NCI-H1048 (cell line): ENCODE measurements around the gene POLD1.
"Not testable (repeated sequence)": the region's sequence is repeated elsewhere in the genome, so short reads cannot be mapped to it uniquely, and the experiment has no call there.

Experiments used
- DNase-seq: peaks from one replicate; lab custom pipeline; 2025; lab: John Stamatoyannopoulos, UW

POLD1 gene

GRCh38 chr19:50435627-50436026 lies 51.5 kb downstream of the POLD1 start:
- no peak for DNase-seq

- DNase-seq: no peak
These were observed 53.8 kb downstream of the POLD1 start for GRCh38 chr19:50437862-50438449.

DNA sequence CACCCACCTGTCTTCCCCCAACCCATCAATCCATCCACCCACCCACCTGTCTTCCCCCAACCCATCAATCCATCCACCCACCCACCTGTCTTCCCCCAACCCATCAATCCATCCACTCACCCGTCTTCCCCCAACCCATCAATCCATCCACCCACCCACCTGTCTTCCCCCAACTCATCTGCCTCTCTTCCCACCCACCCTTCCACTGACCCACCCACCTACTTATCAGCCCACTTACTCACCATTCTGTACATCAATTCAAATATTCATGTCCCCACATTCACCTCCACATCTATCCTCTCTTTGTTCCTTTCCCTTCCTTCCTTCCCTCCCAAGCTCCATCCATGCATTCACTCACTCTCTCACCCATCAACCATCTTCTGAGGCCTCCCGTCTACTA lies 55.0 kb downstream of the POLD1 start:
- DNase-seq: not testable (repeated sequence)

GRCh38 chr19:50444059-50444458 lies 59.9 kb downstream of the POLD1 start:
- DNase-seq: no peak

GRCh38 chr19:50447053-50447452 lies 62.9 kb downstream of the POLD1 start:
- DNase-seq: no peak

DNA sequence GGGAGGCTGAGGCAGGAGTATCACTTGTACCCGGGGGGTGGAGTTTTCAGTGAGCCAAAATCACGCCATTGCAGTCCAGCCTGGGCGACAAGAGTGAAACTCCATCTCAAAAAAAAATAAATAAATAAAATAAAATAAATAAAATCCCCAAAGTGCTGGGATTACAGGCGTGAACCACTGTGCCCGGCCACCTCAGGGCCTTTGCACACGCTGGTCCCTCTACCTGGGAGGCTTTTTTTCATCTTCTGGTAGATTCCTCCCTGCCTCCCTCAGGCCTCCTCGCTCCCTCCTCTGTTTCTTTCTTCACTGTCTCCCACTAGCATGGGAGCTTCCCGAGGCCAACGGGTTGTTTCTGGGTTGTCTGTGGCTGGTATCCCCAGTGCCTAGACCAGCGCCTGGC lies 63.6 kb downstream of the POLD1 start:
- no peak for DNase-seq

- DNase-seq: no peak
These were observed 65.2 kb downstream of the POLD1 start for GRCh38 chr19:50449236-50449899.

DNA sequence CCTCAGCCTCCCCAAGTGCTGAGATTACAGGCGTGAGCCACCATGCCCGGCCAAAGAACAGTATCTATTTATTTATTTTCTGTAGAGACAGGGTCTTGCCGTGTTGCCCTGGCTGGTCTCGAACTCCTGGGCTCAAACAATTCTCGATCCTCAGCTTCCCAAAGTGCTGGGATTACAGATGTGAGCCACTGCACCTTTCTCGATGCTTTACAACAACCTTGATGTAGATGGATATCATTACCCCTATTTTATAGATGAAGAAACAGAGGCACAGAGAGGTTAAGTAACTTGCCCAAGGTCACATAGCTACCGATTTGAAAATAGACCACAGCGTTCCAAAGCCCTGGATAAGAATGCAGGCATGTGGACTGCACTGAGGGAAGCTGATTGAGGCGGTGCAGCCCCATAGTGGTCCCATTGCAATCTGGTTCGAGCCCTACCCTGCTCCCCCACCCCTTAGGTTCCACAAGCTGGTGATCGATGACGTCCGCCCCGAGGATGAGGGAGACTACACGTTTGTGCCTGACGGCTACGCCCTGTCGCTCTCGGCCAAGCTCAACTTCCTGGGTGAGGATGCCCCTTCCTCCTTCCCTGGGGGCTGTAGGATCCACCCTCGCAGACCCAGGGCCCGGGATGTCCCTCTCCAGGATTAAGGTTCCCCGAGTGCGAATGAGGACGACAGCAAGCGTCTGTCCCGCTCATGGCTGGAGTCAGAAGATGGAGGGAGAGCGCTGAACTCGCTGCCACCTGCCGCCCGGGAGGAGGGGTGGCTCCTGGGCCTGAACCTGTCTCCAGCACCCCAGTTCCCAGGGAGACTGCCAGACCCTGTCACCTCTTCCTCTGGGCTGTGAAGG lies 66.4 kb downstream of the POLD1 start:
- no peak for DNase-seq

DNA sequence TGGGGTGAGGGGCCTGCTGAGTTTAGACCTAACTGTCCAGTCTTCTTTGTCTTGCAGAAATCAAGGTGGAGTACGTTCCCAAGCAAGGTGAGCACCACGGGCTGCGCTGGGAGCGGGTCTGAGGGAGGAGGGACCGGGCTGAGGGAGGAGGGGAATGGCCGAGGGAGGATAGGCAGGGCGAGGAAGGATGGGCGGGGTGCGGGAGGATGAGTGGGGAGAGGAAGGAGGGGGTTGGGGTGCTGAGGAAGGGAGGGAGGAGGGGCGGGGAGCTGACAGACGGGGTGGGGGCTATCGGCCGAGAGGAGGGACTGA lies 67.0 kb downstream of the POLD1 start:
- DNase-seq: no peak

DNA sequence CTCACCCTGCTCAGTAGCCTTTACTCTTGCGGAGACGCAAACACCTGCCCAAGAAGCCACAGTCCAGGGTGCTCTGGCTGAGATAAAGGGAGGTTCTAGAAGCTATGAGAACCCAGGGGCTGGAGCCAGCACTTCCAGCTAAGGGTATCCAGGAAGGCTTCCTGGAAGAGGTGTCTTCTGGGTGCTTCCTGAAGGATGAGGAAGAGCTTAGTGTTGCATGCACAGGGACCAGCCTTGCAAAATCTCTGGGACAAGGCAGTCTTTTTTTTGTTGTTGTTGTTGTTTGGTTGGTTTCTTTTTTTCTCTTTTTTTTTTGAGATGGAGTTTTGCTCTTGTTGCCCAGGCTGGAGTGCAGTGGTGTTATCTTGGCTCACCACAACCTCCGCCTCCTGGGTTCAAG lies 69.1 kb downstream of the POLD1 start:
- no peak for DNase-seq

GRCh38 chr19:50455992-50456391 lies 71.8 kb downstream of the POLD1 start:
- no peak for DNase-seq

DNA sequence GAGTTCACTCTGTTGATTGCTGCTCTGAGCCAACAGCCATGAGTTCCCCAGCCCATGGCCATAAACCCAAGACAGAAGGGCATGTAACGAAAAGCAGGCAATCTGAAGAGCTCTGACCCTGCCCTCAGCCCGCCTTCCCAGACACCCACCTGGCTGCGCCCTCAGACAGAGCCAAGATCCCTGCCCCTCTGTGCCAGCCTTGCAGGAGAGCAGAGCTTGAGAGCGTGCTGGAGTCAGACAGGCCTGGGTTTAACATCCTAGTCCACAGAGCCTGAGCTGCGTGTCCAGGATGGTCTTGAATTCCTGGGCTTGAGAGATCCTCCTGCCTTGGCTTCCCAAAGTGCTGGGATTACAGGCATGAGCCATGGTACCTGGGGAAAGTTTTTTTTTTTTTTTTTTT lies 73.2 kb downstream of the POLD1 start:
- DNase-seq: no peak

DNA sequence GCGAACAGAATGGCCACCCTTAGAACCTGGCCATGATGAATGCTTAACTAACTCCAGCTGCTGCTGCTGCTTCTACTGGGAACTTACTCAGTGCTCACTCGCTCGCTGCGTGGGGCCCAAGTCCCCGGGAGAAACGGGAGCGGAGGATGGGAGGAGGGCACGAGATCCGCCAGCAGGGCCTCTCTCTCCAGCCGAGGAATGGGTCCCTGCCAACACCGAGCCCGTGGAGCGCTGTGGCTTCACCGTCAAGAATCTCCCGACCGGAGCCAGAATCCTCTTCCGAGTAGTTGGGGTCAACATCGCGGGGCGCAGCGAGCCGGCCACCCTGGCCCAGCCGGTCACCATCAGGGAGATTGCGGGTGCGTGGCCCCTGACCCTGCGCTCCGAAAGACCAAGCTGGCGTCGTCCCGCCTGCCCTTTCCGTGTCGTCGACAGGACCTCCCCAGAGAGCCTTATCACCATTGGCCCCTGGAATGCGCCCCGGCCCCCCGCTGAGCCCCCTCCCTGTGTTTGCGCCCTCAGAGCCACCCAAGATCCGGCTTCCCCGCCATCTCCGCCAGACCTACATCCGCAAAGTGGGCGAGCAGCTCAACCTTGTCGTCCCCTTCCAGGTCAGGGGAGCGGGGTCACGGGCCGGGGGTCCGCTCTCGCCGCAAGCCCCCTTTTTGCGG lies 74.4 kb downstream of the POLD1 start:
- DNase-seq: no peak

GRCh38 chr19:50459067-50459456 lies 74.9 kb downstream of the POLD1 start:
- DNase-seq: no peak

- DNase-seq: no peak
These were observed 75.5 kb downstream of the POLD1 start for GRCh38 chr19:50459638-50460037.

DNA sequence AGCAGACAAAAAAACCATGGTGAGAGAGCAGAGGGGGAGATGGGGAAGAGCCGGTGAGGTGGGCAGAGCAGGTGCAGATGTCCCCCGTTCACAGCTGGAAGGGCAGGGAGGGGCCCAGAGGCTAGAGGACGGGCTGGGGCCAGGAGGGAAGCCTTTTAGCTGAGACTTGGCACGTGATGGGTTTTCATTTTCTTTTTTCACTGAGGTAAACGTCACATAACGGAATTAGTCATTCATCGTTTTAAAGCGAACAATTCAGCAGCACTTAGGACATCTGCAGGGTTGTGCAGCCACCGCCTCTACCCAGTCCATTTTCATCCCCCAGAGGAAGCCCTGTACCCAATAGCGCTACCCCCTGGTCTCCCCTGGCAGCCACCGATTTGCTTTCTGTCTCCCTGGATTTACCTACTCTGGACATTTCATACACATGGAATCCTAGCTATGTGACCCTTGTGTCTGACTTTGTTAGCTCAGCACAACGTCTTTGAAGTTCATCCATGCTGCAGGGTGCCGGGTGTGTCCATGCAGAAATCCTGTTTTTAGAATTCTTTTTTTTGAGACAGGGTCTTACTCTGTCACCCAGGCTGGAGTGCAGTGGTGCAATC lies 76.1 kb downstream of the POLD1 start:
- DNase-seq: no peak

- no peak for DNase-seq
These were observed 77.1 kb downstream of the POLD1 start for GRCh38 chr19:50461066-50461875.

DNA sequence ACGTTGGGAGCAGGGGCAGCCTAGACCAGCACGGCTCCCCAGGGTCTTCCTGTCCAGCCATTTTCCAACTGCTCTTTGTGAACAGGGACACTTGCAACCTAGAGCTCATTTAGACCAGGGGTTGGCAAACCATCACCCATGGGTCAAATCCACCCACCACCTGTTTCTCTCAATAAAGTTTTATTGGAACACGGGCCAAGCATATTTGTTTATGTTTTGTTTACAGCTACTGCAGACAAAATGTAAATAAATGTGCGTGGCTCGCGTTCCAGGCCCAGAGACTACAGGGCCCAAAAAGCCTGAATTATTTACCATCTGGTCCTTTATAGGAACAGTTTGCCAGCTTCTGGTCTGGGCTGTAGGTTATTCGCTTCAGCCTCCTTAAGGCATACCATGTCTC lies 78.8 kb downstream of the POLD1 start:
- no peak for DNase-seq

DNA sequence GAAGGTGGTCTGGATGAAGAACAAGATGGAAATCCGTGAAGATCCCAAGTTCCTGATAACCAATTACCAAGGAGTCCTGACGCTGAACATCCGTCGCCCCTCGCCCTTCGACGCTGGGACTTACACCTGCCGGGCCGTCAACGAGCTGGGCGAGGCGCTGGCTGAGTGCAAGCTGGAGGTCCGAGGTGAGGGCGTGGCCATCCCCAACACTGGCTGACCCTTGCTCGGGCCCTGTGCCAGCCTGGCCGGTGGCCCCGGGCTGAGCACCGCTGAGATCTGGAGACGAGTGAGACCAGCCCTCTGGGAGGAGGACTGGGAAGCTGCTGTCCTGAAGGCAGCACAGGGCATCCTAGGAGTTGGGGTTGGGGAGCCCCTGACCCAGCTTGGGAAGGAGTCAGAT lies 80.2 kb downstream of the POLD1 start:
- DNase-seq: no peak

- no peak for DNase-seq
These were observed 80.9 kb downstream of the POLD1 start for GRCh38 chr19:50465000-50465399.

DNA sequence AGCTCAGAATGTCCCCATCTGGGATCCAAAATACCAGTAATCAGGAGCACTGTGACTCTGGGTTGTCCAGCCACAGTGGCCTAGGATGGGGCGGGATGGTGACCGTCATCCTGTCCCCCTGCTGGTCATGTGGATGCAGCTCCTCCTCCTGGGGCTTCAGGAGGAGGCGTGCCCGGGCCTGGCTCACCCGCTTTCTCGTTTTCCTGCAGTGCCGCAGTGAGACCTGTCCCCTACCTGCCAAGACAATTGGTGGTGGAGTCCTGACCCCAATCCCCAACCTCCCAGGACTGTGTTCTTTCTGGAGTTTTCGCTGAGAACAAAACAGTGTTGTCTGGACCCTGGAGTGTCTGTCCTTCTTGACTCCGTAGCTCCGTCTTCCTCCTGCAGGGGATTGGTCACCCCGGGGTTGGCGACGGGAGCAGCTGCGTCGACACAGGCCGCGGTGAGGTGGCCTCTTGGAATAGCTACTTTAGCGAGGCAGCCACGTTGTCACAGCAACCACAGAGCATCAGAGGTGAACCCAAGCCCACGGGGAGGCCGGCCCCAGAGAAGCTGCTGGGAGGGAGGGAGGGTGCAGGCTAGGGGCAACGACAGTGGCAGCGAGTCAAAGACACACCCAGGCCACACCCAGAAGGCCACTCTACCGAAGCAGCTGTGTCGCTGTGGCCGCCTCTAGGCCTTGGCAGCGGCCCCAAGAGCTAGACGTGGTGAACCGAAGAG lies 82.0 kb downstream of the POLD1 start:
- no peak for DNase-seq
